RWPE1 (cell line): ENCODE results near the gene PI16.

Experiments used
- CTCF ChIA-PET: fragments of 350-600 bp; sonication (Branson Sonifier 250); formaldehyde crosslinking; extraction: SDS; loops from one replicate; lab custom pipeline; 2021; lab: Yijun Ruan, JAX
- POLR2A ChIA-PET: fragments of 400-600 bp; formaldehyde crosslinking; extraction: SDS; loops from one replicate; lab custom pipeline; 2020; ENCODE audit warnings: antibody characterized with exemption; ENCODE audit not compliant: low non-redundant PET; lab: Yijun Ruan, JAX
- DNase-seq: peaks from one replicate; pipeline ENCODE4 v3.0.0; 2012; ENCODE audit warnings: low spot score
- H3K27ac ChIP-seq: fragments of 450-650 bp; 2 replicates; pipeline ENCODE4 v1.5.1; 2017
- CTCF ChIP-seq: fragments of 450-650 bp; conservative IDR thresholded peaks from 2 replicates; pipeline ENCODE4 v1.5.1; 2017; ENCODE audit warnings: low read depth, mild to moderate bottlenecking

Gene PI16

GRCh38 chr6:36927691-36928546 is 26.6 kb upstream of the PI16 start:
- ChIA-PET CTCF (interaction anchor here (0.6 kb wide), 1 partner anchor 14 kb away, joined by 3 read pairs; no protein-coding TSS in a partner anchor), POLR2A (no interaction called here)
- TF ChIP-seq CTCF: no peak
- no peak for DNase-seq
- 0 out of 2 replicates have a peak overlapping the region, but pooled peaks have one; percentile 4 for H3K27ac ChIP-seq

- TF ChIP-seq CTCF: no peak
- CTCF ChIA-PET: no interaction called here
- POLR2A ChIA-PET: no interaction called here
- DNase-seq: no peak
- 0 out of 2 replicates have a peak overlapping the region, but pooled peaks have one; percentile 4 for H3K27ac ChIP-seq
Observed at GRCh38 chr6:36928547-36928918, 26.0 kb upstream of the PI16 start.

GRCh38 chr6:36929152-36929551 is 25.4 kb upstream of the PI16 start:
- DNase-seq: no peak
- TF ChIP-seq CTCF: no peak
- ChIA-PET CTCF (no interaction called here), POLR2A (no interaction called here)
- no peak overlapping the region for H3K27ac ChIP-seq

- DNase-seq: no peak
- POLR2A ChIA-PET: no interaction called here
Observed at GRCh38 chr6:36929607-36930006, 24.9 kb upstream of the PI16 start.

GRCh38 chr6:36930483-36930882 is 24.1 kb upstream of the PI16 start:
- TF ChIP-seq CTCF: no peak

More at GRCh38 chr6:36929607-36930006, 24.9 kb upstream of the PI16 start:
- H3K27ac ChIP-seq: no peak overlapping the region
- CTCF ChIA-PET: no interaction called here
- no peak for TF ChIP-seq CTCF

GRCh38 chr6:36933102-36933501 is 21.4 kb upstream of the PI16 start:
- POLR2A ChIA-PET: no interaction called here
- DNase-seq: peak; percentile 61
- H3K27ac ChIP-seq: no peak overlapping the region
- CTCF ChIA-PET: interaction anchor here (0.6 to 1.1 kb wide), 3 partner anchors 23 to 89 kb away, joined by 3 to 10 read pairs (median 5); partner anchors contain the start of gene MTCH1
- no peak for TF ChIP-seq CTCF

More at GRCh38 chr6:36930483-36930882, 24.1 kb upstream of the PI16 start:
- no peak for DNase-seq
- H3K27ac ChIP-seq: no peak overlapping the region
- CTCF ChIA-PET: no interaction called here
- POLR2A ChIA-PET: no interaction called here
